HG03378 (cell line): Measurements from ENCODE around the gene SERPINA4.
"Not testable (repeated sequence)": the region's sequence is repeated elsewhere in the genome, so short reads cannot be mapped to it uniquely, and the experiment has no call there.

ENCODE experiments used
- ATAC-seq: cut with Tn5 transposase; IDR thresholded peaks from one replicate; pipeline ENCODE4 v1.9.1; 2021; ENCODE audit warnings: mild to moderate bottlenecking, moderate library complexity; ENCODE audit not compliant: unreplicated experiment

SERPINA4 gene

DNA sequence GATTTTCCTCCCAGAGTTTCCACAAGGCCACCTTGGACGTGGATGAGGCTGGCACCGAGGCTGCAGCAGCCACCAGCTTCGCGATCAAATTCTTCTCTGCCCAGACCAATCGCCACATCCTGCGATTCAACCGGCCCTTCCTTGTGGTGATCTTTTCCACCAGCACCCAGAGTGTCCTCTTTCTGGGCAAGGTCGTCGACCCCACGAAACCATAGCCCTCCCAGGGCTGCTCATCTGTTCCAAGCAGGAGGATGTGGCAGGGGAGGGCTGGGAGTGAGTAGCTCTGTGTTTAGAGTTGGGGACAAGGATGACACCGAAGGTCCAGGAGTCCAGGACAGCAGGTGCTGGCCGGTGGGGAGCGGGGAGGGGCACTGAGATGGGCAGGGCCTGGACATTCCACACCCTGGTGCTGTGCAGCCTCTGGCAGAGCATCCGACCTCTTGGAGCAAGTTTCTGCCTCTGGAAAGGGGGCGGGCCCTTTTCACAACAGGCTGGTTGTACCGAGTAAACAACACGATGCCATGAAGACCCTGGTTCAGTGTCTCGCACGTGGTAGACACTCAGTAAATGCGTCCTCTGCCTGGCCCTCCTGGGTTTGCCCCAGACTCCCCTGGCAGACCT is 8.2 kb downstream of the SERPINA4 start:
- ATAC-seq: no peak

DNA sequence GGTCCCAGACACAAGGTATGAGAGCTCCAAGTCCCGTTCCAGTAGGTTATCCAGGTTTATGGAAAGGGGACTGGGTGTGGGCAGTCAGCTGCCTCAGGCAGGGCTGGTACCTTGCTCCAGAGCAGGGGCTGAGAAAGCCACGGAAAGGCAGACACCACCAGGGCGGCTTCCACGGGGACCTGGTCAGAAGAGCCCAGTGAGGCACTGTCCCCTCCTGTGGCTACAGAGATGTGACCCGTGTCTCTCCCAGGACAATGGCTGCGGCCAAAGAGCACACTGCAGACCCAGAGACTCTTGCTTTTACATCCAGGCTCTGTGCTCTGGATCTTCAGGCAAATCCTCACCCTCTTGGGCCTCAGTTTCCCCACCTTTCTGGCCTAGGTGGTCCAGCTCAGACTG is 8.8 kb downstream of the SERPINA4 start:
- no peak for ATAC-seq

DNA sequence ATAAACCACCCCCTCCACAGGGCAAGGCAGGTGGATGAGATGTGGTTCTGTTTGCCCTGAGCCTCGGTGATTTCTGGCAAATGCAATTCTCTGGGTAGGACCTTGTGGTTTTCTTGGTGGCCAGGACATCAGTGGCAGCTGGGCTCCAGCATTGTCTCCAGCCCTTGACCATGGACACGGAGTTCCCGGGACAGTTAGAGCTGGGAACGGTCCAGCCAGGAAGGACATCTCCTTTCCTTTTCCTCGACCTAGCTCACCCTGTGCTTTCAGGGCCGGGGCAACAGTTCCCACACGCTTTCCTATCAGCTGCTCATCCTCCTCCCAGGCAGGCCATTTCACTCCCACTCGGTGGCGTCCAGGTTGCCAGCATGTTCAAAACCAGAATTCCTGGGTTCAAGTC is 9.2 kb downstream of the SERPINA4 start:
- no peak for ATAC-seq

DNA sequence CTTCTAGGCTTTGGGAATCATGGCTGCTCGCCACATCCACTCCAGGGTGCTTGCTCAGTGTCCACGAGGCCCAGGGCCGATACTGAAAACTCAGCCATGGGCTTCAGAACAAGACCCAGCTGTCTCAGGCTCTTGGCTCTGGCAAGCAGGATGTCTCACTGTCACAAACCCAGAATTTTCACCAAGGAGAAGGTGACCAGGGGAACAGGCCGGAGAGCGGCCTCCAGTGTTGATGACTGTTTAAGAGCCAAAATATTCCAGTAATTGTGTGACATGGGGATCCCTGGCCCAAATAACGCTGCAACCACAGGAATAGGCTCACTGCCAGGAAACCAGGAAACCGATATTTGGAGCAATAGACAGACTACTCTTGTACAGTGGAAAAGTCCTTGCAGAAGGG is 10.2 kb downstream of the SERPINA4 start:
- ATAC-seq: no peak

DNA sequence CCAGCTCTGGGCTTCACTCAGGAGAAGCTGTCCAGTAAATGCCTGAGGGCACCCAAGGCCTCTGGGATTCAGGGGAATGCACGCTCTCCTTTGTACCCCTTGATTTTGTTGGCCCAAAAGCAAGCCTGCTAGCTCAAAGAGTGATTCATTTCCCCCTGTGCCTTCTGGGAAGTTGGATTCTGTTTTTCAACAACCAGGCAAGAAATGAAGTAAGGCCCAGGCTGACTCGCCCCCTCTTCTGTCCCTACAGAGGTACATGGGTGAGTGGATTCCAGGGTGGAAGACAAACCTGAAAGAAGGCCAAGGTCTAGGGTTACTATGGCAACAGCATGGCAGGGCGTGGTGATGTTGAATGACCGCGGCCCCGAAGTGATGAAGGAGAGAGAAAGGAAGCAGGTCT is 10.7 kb downstream of the SERPINA4 start:
- no peak for ATAC-seq

DNA sequence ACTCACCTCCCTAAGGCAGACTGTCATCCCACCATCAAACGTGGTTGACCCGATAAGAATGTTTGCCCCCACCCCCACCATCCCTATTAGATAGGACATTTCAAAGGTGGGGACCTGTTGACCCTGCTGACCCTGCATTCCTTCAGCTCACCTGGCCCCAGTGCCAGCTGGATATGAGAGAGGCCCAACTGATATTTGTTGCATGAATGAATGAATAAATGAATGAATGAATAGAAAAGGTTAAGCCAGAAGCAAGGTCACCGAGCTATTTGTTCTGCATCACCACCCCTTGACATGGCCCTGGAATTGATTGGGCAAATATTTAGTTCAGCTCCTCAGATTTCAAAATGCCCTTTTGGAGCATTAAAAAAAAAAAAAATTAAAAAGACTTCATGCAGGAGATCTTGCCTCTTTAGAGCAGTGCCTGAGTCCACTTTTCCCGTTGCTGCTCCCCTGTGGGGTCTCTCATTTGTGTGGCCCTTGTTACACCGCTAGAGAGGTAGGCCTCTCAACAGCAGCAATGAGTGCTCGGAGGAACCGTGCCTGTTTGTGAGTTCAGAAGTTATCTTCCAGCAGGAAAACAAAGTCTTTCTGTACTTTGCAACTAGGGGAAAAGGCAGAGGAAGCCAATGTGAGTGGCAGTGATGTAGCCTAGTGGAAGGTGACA is 11.5 kb downstream of the SERPINA4 start:
- ATAC-seq: no peak

DNA sequence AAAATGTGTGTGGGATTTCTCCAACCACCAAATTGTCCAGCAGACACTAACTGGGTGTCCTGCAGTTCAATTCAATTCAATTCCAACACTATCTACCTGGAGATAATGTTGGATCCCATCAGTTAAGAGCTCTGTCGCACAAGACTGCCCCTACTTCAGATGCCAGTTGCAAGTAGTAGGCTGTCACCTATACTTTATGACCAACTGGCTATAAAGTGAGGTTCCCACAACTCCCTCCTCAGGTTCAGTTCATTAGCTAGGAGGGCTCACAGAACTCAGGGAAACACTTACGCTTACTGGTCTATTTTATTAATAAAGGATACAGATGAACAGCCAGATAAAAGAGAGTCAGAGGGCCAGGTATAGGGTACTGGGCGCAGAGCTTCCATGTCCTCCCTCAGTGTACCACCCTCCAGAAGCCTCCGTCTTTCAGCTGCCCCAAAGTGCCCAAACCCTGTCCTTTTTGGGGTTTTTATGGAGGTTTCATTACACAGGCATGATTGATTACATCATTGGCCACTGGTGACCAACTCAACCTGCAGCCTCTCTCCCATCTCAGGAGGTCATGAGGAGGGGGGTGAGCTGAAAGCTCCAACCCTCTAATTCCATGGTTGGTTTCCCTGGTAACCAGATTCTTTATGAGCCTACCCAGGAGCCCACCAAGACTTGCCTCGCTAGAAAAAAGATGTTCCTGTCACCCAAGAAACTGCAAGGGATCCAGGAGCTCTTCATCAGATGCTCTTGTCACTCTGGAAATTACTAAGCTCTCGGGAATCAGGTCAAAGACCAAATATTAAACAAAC is 12.4 kb downstream of the SERPINA4 start:
- ATAC-seq: no peak

DNA sequence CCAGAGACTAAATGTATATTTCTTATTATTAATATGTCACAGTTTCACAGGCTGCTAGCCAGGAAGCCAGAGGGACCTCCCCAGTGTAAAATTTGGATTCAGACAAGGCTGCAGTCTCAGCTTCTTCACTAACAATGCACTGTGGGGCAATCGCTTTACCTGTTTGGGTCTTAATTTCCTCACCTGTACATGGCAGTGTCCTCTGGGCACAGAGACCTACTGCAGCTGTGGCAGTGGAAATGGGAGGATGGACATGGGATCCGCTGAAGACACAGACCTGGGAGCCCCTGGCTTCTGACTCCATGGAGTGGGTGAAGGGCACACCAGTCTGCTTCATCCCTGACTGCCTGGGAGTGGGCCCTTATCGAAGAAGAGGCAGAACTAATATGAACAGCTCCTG is 13.1 kb downstream of the SERPINA4 start:
- ATAC-seq: no peak

DNA sequence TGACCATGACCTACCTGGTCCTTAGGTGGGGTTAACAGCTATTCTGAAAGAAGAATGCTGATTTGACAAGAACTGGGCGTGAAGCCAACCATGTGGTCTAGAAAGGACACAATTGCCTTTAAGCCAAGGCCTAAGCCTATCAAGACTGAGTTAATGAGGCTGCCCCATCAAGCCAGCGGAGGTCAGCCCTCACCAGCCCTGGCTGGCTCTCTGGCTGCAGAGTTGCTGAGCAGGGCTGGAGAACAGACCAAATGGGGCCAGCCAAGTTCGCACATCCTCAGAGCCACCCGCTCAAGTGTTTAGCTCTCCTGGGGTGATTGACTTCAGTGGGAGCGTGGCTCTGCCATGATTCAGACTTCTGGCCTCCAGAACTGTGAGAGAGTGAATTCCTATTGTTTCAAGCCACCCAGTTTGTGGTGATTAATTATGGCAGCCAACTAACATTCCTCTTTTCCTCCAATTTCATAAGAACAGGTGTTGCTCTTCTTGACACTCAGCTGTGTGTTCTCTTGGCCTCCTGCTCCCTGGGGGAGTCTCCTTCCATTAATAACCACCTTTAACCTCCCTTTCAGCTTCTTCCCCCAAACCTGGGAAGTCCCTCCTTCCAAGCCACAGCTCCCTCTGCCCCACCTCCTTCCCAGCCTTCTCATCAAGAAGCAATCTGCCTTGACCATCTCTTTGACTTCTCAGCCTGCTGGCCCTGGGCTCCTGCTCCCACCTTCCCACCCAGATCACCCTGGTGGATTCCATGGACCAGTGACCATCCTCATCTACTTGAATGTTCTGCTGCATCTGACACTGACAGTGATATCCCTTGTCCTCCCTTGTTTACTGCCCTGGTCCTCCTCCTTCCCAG is 14.7 kb downstream of the SERPINA4 start:
- no peak for ATAC-seq

DNA sequence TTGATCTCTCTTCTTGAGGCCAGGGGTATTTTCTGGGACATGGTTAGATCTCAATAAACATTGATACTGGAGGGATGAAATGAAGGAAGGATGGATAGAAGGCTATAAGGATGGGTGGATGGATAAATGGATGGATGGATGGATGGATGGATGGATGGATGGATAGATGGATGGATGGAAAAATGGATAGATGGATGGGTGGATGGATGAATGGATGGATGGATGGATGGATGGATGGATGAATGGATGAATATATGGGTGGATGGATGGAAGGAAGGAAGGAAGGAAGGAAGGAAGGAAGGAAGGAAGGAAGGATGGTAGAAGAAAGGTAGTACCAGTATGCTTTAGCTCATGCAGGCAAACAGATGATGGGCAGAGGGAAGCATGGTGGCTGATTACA is 16.2 kb downstream of the SERPINA4 start:
- ATAC-seq: not testable (repeated sequence)

DNA sequence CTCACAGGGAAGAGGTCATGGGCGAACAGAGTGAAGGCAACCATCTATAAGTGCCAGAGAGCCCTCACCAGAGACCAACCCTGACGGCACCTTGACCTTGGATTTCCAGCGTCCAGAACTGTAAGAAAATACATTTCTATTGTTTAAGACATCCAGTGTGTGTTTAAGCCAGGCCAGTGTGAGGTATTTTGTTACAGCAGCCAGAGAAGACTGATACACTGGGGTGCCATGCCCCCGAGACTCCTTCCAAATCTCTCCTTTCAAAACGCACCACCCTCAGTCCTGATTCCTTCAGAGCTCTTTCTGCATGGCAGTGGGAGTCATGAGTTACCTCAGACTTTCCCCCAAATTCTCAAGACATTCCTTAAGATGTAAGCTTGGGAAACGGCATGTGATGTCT is 17.5 kb downstream of the SERPINA4 start:
- ATAC-seq: no peak

DNA sequence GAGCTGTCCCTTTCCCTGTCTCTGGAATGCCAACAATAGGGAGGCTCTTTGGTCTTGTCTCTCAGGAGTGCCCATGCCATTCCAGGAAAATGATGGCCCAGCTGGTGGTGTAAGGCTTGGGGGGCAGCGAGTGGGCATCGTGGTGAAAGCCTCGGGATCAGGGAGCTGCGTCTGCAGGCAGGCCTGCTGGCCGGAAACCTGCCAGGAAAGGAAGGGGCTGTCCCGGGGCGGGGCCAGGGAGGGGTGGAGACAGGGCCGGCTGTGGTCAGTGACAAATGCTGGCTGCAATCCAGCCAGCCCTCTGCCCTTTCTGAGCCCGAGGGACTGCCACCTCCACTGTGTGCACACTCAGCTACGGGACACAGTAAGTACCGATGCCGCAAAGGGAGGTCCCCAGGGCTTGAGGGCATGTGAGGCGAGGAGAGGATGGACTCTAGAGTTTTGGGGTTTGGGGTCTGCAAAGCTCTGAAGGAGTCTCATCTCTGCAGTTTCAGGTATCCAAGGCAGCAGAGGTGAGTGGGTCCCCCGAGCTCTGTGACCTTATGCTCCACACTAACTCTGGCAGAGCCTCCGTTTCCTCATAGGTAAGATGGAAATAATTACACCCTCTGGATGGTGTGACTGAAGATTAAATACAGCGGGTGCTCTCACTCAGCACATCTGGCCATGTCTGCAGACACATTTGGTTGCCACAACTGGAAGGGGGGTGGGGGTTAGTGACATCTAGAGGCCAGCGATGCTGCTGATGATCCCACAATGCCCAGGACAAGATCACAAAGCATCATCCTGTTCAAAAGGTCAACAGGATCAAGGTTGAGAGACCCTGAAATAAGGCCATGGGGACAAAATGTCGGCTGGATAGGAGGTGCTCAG is 20.1 kb downstream of the SERPINA4 start, which contains the start of gene SERPINA5:
SERPINA5 (plus strand) TSS at position 300 of the 873 bp plus-strand sequence. CDS start 5,937 bp downstream, outside the sequence.
- ATAC-seq: no peak

DNA sequence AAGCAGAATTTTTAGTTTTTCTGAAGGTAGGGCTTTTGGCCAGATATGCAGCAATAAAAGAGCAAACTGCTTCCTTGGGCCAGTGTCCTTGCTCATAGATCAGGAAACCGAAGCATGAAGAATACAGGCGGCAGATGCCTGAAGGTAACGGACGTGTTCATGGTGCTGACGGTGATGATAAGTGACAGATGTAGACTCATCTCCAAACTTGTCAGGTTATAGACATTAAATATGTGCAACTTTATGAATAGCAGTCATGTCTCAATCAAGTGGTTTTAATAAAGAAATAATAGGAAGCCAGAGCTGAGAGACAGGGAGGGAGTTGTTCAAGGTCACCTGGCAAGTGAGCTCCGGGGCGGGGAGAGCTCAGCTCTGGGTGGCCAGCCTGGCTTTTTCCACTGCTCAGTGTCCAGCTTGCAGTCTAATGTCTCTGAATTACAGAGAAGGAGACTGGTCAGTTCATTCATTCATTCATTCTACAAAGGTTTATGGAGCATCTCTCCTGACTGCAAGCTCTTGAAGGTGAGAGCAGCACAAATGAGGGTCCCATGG is 21.0 kb downstream of the SERPINA4 start:
- ATAC-seq: no peak

DNA sequence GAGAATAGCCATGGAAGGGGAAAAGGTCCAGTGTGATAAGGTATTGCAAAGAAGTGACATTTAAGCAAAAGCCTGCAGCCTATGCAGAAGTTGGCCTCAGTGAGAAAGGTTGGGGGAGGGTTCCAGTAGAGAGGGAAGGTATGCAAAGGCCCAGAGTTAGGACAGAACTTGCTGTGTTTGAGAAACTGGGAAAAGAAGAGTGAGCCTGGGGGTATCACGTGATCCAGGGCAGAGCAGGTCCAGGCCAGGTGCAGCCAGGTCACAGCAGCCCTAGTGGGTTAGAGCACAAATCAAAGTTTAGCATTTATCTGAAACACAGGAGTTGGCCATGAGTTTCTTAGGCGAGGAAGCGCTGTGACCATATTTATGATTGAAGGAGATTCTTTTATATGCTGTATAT is 21.6 kb downstream of the SERPINA4 start:
- no peak for ATAC-seq

DNA sequence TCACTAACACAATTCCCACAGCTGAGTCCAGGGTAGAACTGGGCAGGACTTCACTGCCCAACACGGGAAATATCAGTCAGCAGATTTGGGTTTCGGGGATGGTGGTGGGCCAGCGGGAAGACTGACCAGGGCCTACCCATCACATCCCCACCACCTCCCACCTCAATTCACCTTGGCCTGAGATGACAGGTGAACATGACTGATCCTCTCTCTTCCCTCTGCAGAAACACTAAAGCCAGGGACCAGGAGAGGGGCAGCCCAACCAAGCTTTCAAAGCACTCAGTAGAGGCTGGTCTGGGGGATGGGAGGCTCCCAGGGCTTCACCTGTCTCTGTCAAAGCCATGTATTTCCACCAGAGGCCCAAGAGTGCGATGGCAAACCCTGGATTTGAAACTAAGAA is 22.3 kb downstream of the SERPINA4 start:
- no peak for ATAC-seq

DNA sequence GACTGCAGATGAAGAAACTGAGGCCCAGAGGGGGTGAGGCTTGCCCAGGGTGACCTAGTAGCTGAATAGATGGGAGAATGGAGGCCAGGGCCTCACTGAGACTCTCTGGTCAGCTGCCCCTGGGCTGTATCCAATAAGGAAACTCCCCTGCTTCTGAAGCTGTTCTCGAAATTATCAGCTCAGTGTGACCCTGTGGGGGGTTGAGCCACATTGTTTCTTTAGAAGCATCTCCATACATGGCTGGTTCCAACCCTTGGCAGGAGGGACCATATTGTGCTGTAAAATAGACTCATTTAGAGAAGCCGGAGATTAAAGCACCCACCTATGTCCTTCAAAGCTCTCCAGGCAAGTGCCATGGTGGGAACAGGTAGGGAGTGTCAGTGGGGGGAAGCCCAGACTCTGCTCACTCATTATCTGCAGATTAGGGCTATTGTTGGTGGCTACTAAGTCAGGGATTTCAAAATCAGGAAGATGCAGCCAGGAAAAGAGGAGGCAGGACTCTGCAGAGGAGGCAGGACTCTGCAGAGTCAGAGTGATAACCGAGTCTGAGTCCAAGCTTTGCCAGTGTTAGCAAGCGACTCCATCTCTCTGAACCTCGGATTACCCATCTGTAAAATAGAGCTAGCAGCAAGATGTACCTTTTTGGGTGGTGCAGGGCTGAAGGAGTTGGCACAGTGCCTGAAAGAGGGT is 23.5 kb downstream of the SERPINA4 start:
- ATAC-seq: no peak

DNA sequence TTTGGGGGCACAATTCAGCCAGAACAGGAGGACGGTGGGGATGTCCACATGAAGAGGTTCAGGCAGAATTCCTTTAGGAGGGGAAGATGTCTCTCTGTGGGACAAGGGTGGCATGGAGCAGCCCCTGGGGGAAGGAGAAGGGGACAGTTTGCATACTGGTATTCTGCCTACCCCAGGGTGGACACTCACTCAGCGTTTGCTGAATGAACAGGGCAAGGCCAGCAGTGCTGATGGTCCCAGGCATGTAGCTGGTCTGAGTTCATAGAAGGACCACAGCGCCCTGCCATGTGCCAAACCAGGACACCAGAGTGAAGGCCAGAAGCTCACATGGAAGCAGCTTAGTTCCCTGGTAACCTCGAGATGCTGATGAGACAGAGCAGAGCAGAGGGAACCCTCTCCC is 25.4 kb downstream of the SERPINA4 start:
- no peak for ATAC-seq

DNA sequence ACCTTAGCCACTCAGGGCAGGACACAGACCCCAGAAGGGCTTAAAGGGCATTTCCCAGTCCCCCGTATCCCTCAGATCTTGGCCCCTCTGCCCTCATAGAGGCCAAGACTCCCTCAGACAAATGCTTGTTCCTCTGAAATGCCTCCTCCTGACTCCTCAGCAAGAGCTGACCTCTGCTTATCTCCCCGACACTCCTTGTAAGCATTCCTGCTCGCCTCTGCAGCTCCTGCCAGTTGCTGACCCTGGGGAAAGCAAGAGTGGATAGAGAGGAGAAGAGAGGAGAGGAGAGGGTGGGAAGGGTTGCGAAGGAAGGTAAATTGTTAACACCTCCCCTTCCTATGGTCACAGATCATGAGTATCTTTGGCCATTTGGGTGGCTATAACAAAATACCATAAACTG is 27.1 kb downstream of the SERPINA4 start:
- ATAC-seq: no peak

DNA sequence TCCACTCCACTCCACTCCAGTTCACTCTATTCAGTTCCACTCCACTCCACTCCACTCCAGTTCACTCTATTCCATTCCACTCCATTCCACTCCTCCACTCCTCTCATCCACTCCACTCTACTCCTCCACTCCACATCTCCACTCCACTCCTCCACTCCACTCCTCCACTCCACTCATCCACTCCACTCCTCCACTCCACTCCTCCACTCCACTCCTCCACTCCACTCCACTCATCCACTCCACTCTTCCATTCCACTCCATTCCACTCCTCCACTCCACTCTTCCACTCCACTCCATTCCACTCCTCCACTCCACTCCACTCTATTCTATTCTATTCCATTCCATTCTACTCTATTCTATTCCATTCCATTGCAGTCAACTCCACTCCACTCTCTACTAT is 29.8 kb downstream of the SERPINA4 start:
- ATAC-seq: no peak
